Trophoblast cell (in vitro differentiated cells and primary cell): ENCODE data around the gene PRSS22.

Source experiments
- DNase-seq, 2 donors: peaks; one replicate each; pipeline ENCODE4 v3.0.0-alpha.2; 2016
- H2AFZ ChIP-seq: 2 replicates; pipeline ENCODE4 v1.6.1; 2013; ENCODE audit warnings: low read length, moderate library complexity, mild to moderate bottlenecking; ENCODE audit not compliant: insufficient read depth, poor library complexity
- H2AK5ac ChIP-seq: 2 replicates; pipeline ENCODE4 v1.6.1; 2013; ENCODE audit warnings: mild to moderate bottlenecking, low read length
- H2BK120ac ChIP-seq: 2 replicates; pipeline ENCODE4 v1.6.1; 2013; ENCODE audit warnings: low read length, mild to moderate bottlenecking, moderate library complexity; ENCODE audit not compliant: insufficient read depth, poor library complexity
- H2BK12ac ChIP-seq: 2 replicates; pipeline ENCODE4 v1.6.1; 2013; ENCODE audit warnings: mild to moderate bottlenecking, low read length, moderate library complexity
- H2BK5ac ChIP-seq: 2 replicates; pipeline ENCODE4 v1.6.1; 2013; ENCODE audit warnings: low read length, low read depth, moderate library complexity, mild to moderate bottlenecking; ENCODE audit not compliant: poor library complexity
- H3K14ac ChIP-seq: 2 replicates; pipeline ENCODE4 v1.6.1; 2013; ENCODE audit warnings: mild to moderate bottlenecking, low read length
- H3K18ac ChIP-seq: 2 replicates; pipeline ENCODE4 v1.6.1; 2013; ENCODE audit warnings: mild to moderate bottlenecking, low read length
- H3K23ac ChIP-seq: 2 replicates; pipeline ENCODE4 v1.6.1; 2013; ENCODE audit warnings: low read length
- H3K27ac ChIP-seq: 2 replicates; pipeline ENCODE4 v1.5.1; 2013; ENCODE audit warnings: low read depth, mild to moderate bottlenecking, inconsistent platforms, low read length, moderate library complexity
- H3K27me3 ChIP-seq: 2 replicates; pipeline ENCODE4 v1.6.1; 2013; ENCODE audit warnings: inconsistent platforms, mild to moderate bottlenecking, low read length, moderate library complexity; ENCODE audit not compliant: insufficient read depth
- H3K36me3 ChIP-seq, 2 experiments: 1 replicate in 1 of 2; 2 replicates in 1 of 2; pipeline ENCODE4 v1.6.1; 2013; ENCODE audit warnings: low read length in 2 of 2, mild to moderate bottlenecking in 2 of 2, moderate library complexity in 1 of 2; ENCODE audit not compliant: insufficient read depth in 2 of 2, control insufficient read depth in 1 of 2
- H3K4ac ChIP-seq: 2 replicates; pipeline ENCODE4 v1.6.1; 2013; ENCODE audit warnings: low read depth, mild to moderate bottlenecking, low read length, moderate library complexity
- H3K4me1 ChIP-seq, 2 experiments: 1 replicate in 1 of 2; 2 replicates in 1 of 2; pipeline ENCODE4 v1.6.1; 2013; ENCODE audit warnings: low read length in 2 of 2, mild to moderate bottlenecking in 2 of 2, moderate library complexity in 1 of 2; ENCODE audit not compliant: insufficient read depth in 2 of 2, control insufficient read depth in 1 of 2
- H3K4me2 ChIP-seq: 2 replicates; pipeline ENCODE4 v1.6.1; 2013; ENCODE audit warnings: inconsistent platforms, mild to moderate bottlenecking, low read length, moderate library complexity
- H3K4me3 ChIP-seq: 2 replicates; pipeline ENCODE4 v1.5.1; 2013; ENCODE audit warnings: mild to moderate bottlenecking, low read depth, low read length, inconsistent platforms
- H3K79me1 ChIP-seq: one replicate; pipeline ENCODE4 v1.6.1; 2013; ENCODE audit warnings: low read length
- H3K79me2 ChIP-seq: 2 replicates; pipeline ENCODE4 v1.6.1; 2013; ENCODE audit warnings: low read length, mild to moderate bottlenecking; ENCODE audit not compliant: control insufficient read depth, insufficient read depth, poor library complexity
- H3K9ac ChIP-seq: 2 replicates; pipeline ENCODE4 v1.6.1; 2013; ENCODE audit warnings: mild to moderate bottlenecking, low read length
- H3K9me3 ChIP-seq: 2 replicates; pipeline ENCODE4 v1.6.1; 2013; ENCODE audit warnings: low read depth, mild to moderate bottlenecking, control low read depth, inconsistent platforms, low read length; ENCODE audit not compliant: insufficient read depth
- H4K12ac ChIP-seq: 2 replicates; pipeline ENCODE4 v1.6.1; 2013; ENCODE audit warnings: low read depth, mild to moderate bottlenecking, low read length, moderate library complexity
- H4K8ac ChIP-seq: 2 replicates; pipeline ENCODE4 v1.6.1; 2013; ENCODE audit warnings: low read depth, mild to moderate bottlenecking, low read length, moderate library complexity
- H4K91ac ChIP-seq: one replicate; pipeline ENCODE4 v1.6.1; 2013; ENCODE audit warnings: low read depth, mild to moderate bottlenecking, low read length, moderate library complexity
- WGBS: extraction: QIAGEN DNeasy Blood & Tissue Kit; methylation state at CpG from one replicate; pipeline ENCODE4 v1.1.7; 2013; ENCODE audit warnings: missing lambda C conversion rate; ENCODE audit not compliant: insufficient read length, insufficient coverage; ENCODE audit errors: extremely low coverage; 5-methylcytosine and 5-hydroxymethylcytosine counted together

The PRSS22 gene

GRCh38 chr16:2816751-2817339 is 41.1 kb downstream of the PRSS22 start, which contains the start of gene PRSS21:
TSS of gene PRSS21 (plus strand) at chr16:2817237. CDS start at chr16:2817269, 32 bp downstream.
- WGBS = no CpG with 5 or more reads among the region's 28 CpGs
- Histone ChIP-seq H3K4me1 (peaks cover 4 to 7% of the 10 kb centered on the region in 2 experiments), H3K79me2 (no peaks in the 10 kb centered on the region), H3K9me3 (no peaks in the 10 kb centered on the region), H4K12ac (no peak within 1 kb of the TSS), H2BK12ac (no peak within 1 kb of the TSS), H4K91ac (no peak within 1 kb of the TSS), H2BK120ac (no peak within 1 kb of the TSS), H3K9ac (no peak within 1 kb of the TSS), H3K4ac (no peak within 1 kb of the TSS), H2BK5ac (no peak within 1 kb of the TSS), H3K27ac (no peak within 1 kb of the TSS), H4K8ac (no peak within 1 kb of the TSS), H3K79me1 (no peaks in the 10 kb centered on the region), H3K18ac (no peak within 1 kb of the TSS), H3K4me3 (no peak within 1 kb of the TSS), H3K36me3 (no peaks in the 10 kb centered on the region), H3K14ac (no peak within 1 kb of the TSS), H3K23ac (no peak within 1 kb of the TSS), H3K4me2 (no peak within 1 kb of the TSS), H2AFZ (no peak within 1 kb of the TSS), H2AK5ac (no peak within 1 kb of the TSS), H3K27me3 (no peaks in the 10 kb centered on the region)
- no peak for DNase-seq

GRCh38 chr16:2815299-2815771 is 42.6 kb downstream of the PRSS22 start:
- Histone ChIP-seq H3K4me3 (no peak overlapping the region), H3K4ac (no peak overlapping the region), H3K79me1 (no peaks in the 10 kb centered on the region), H3K79me2 (no peaks in the 10 kb centered on the region), H3K9me3 (no peaks in the 10 kb centered on the region), H3K9ac (no peak overlapping the region), H3K4me1 (no peaks in the 10 kb centered on the region), H3K27me3 (no peaks in the 10 kb centered on the region), H3K27ac (no peak overlapping the region), H2BK120ac (no peak overlapping the region), H3K4me2 (no peak overlapping the region), H2AFZ (no peak overlapping the region), H3K14ac (no peak overlapping the region), H3K36me3 (no peaks in the 10 kb centered on the region), H4K91ac (no peak overlapping the region), H2AK5ac (no peak overlapping the region), H4K8ac (no peak overlapping the region), H2BK5ac (no peak overlapping the region), H4K12ac (no peak overlapping the region), H3K23ac (no peak overlapping the region), H3K18ac (no peak overlapping the region), H2BK12ac (no peak overlapping the region)
- DNase-seq = no peak
- no CpG with 5 or more reads among the region's 10 CpGs for WGBS

- no CpG with 5 or more reads among the region's 20 CpGs for WGBS
- Histone ChIP-seq H3K79me2 (no peaks in the 10 kb centered on the region), H2BK5ac (no peak overlapping the region), H3K27me3 (no peaks in the 10 kb centered on the region), H3K14ac (no peak overlapping the region), H4K91ac (no peak overlapping the region), H3K4me3 (no peak overlapping the region), H3K27ac (no peak overlapping the region), H3K4me2 (no peak overlapping the region), H3K79me1 (no peaks in the 10 kb centered on the region), H2BK120ac (no peak overlapping the region), H3K4me1 (no peaks in the 10 kb centered on the region), H3K9me3 (no peaks in the 10 kb centered on the region), H3K18ac (no peak overlapping the region), H3K36me3 (no peaks in the 10 kb centered on the region), H3K9ac (no peak overlapping the region), H4K8ac (no peak overlapping the region), H3K4ac (no peak overlapping the region), H2AK5ac (no peak overlapping the region), H4K12ac (no peak overlapping the region), H2AFZ (no peak overlapping the region), H2BK12ac (no peak overlapping the region), H3K23ac (no peak overlapping the region)
- no peak for DNase-seq
These were observed 43.2 kb downstream of the PRSS22 start for GRCh38 chr16:2814551-2815298.

- H3K36me3 ChIP-seq = no peaks in the 10 kb centered on the region
- no peak overlapping the region for H2AFZ ChIP-seq
- H4K91ac ChIP-seq = no peak overlapping the region
- H2AK5ac ChIP-seq = no peak overlapping the region
- no peak overlapping the region for H2BK120ac ChIP-seq
- H3K79me1 ChIP-seq = no peaks in the 10 kb centered on the region
- WGBS = no CpG with 5 or more reads among the region's 7 CpGs
- H3K27ac ChIP-seq = no peak overlapping the region
- H3K23ac ChIP-seq = no peak overlapping the region
- DNase-seq = no peak
- no peak overlapping the region for H2BK12ac ChIP-seq
- H4K12ac ChIP-seq = no peak overlapping the region
- H3K27me3 ChIP-seq = no peaks in the 10 kb centered on the region
- no peaks in the 10 kb centered on the region for H3K79me2 ChIP-seq
- no peak overlapping the region for H3K4ac ChIP-seq
- H3K9me3 ChIP-seq = no peaks in the 10 kb centered on the region
- H3K4me1 ChIP-seq = no peaks in the 10 kb centered on the region
- no peak overlapping the region for H3K4me2 ChIP-seq
- H2BK5ac ChIP-seq = no peak overlapping the region
- no peak overlapping the region for H4K8ac ChIP-seq
- H3K14ac ChIP-seq = no peak overlapping the region
- H3K9ac ChIP-seq = no peak overlapping the region
- H3K18ac ChIP-seq = no peak overlapping the region
- H3K4me3 ChIP-seq = no peak overlapping the region
These were observed 44.2 kb downstream of the PRSS22 start for GRCh38 chr16:2813771-2814221.
